Measurements from ENCODE around the gene CASP3. TPM values are rescaled to one million over a fixed set of nuclear protein-coding genes. Genes with fewer than 3 reads are reported as not detected.

The CASP3 gene
- total RNA-seq, 1 experiment from 2014 or later = 11.4 TPM

- no peaks in the 10 kb centered on the region for H4K20me1 ChIP-seq (ENCODE audit: insufficient read depth)
- no peaks in the 10 kb centered on the region for H3K36me3 ChIP-seq (ENCODE audit: control insufficient read depth in 1 of 2, insufficient read depth in 2 of 2, low read length in 2 of 2)
- peak overlapping the region; percentile 58 to 65 for H3K4me3 ChIP-seq (replicated peaks in 1 of 2; ENCODE audit: low read depth in 1 of 2, low read length in 2 of 2)
- ChIA-PET RAD21 (ENCODE audit: low non-redundant PET in 1 of 2, low total read pairs in 2 of 2, uncharacterized antibody in 2 of 2, unreplicated experiment in 2 of 2) (no interaction called here), CTCF (no interaction called here), POLR2A (interaction anchor here (1.0 to 1.5 kb wide), 2 partner anchors 86 to 383 kb away, joined by 3 read pairs; partner anchors contain the start of gene CENPU)
- TF ChIP-seq ZFX (IDR thresholded peaks at IDR 0.05) = peak; percentile 56; the same call in 1 of the 2 replicates
- TF ChIP-seq ATF3 (IDR thresholded peaks at IDR 0.05) = no peak
- TF ChIP-seq YY1 (IDR thresholded peaks at IDR 0.05; ENCODE audit: extremely low read depth, insufficient replicate concordance, low read depth, low read length) = no peak
- no peak for TF ChIP-seq SRF (IDR thresholded peaks at IDR 0.05; ENCODE audit: low read depth)
- TF ChIP-seq ELF1 (IDR thresholded peaks at IDR 0.05; ENCODE audit: borderline replicate concordance, low read depth) = no peak
- no peak for TF ChIP-seq EGR1 (IDR thresholded peaks at IDR 0.05; ENCODE audit: low read depth)
- H3K9me2 ChIP-seq (ENCODE audit: insufficient read depth) = no peaks in the 10 kb centered on the region
- peaks cover 3 to 14% of the 10 kb centered on the region in 2 experiments; a peak in 2 of 4 replicates for H3K4me1 ChIP-seq (ENCODE audit: control insufficient read depth in 1 of 2, insufficient read depth in 2 of 2, low read length in 2 of 2)
- H2AFZ ChIP-seq (ENCODE audit: low read depth, low read length, poor library complexity, severe bottlenecking) = no peak overlapping the region
- no peaks in the 10 kb centered on the region for H3K27me3 ChIP-seq (ENCODE audit: insufficient read depth, low read length)
- DNase-seq (ENCODE audit: low read depth, low spot score) = no peak
- H3K9ac ChIP-seq (ENCODE audit: low read length) = peak overlapping the region; percentile 72
- no peaks in the 10 kb centered on the region for H3K9me3 ChIP-seq (ENCODE audit: control insufficient read depth in 1 of 2, insufficient read depth in 1 of 2, low read depth in 1 of 2, low read length in 2 of 2)
- H3K4me2 ChIP-seq (ENCODE audit: low read length) = peak overlapping the region; percentile 75
- no TSS peak for BruUV-seq (replicated peaks)
- peak; percentile 19 for ATAC-seq
- intact Hi-C loops (cut with micrococcal nuclease) = loop anchor here (2.0 kb wide), 1 partner anchor 380 kb away; no protein-coding TSS in a partner anchor
- peak overlapping the region; percentile 64 for H3K27ac ChIP-seq (ENCODE audit: low read depth, low read length)
- H3K79me2 ChIP-seq (ENCODE audit: insufficient read depth, low read length) = peaks cover 32% of the 10 kb centered on the region
Measured at GRCh38 chr4:184648313-184649025, 778 bp downstream of the CASP3 start.

GRCh38 chr4:184648054-184648312, 1.3 kb downstream of the CASP3 start:
- POLR2A ChIA-PET = interaction anchor here (1.0 to 1.5 kb wide), 2 partner anchors 86 to 382 kb away, joined by 3 read pairs; partner anchors contain the start of gene CENPU

More at GRCh38 chr4:184648054-184648312, 1.3 kb downstream of the CASP3 start:
- intact Hi-C loops (cut with micrococcal nuclease) = loop anchor here (2.0 kb wide), 1 partner anchor 379 kb away; no protein-coding TSS in a partner anchor
- Histone ChIP-seq H3K4me1 (ENCODE audit: control insufficient read depth in 1 of 2, insufficient read depth in 2 of 2, low read length in 2 of 2) (peaks cover 3 to 14% of the 10 kb centered on the region in 2 experiments; a peak in 2 of 4 replicates), H3K27me3 (ENCODE audit: insufficient read depth, low read length) (no peaks in the 10 kb centered on the region), H3K9me3 (ENCODE audit: control insufficient read depth in 1 of 2, insufficient read depth in 1 of 2, low read depth in 1 of 2, low read length in 2 of 2) (no peaks in the 10 kb centered on the region), H3K9me2 (ENCODE audit: insufficient read depth) (no peaks in the 10 kb centered on the region), H3K4me2 (ENCODE audit: low read length) (peak overlapping the region; percentile 75), H3K36me3 (ENCODE audit: control insufficient read depth in 1 of 2, insufficient read depth in 2 of 2, low read length in 2 of 2) (no peaks in the 10 kb centered on the region), H2AFZ (ENCODE audit: low read depth, low read length, poor library complexity, severe bottlenecking) (no peak overlapping the region), H3K4me3 (replicated peaks in 1 of 2; ENCODE audit: low read depth in 1 of 2, low read length in 2 of 2) (peak overlapping the region; percentile 58 to 65), H3K79me2 (ENCODE audit: insufficient read depth, low read length) (peaks cover 32% of the 10 kb centered on the region), H3K27ac (ENCODE audit: low read depth, low read length) (no peak overlapping the region), H3K9ac (ENCODE audit: low read length) (peak overlapping the region; percentile 72), H4K20me1 (ENCODE audit: insufficient read depth) (no peaks in the 10 kb centered on the region)
- no peak for ATAC-seq
- CTCF ChIA-PET = no interaction called here
- TF ChIP-seq CBX3 (IDR thresholded peaks at IDR 0.05; ENCODE audit: low read depth) (no peak), ZNF274 (IDR thresholded peaks at IDR 0.05; ENCODE audit: low read depth, low read length) (no peak), ZBTB33 (IDR thresholded peaks at IDR 0.05; ENCODE audit: extremely low read depth, insufficient replicate concordance, low read length) (no peak), ATF3 (IDR thresholded peaks at IDR 0.05) (no peak), POLR2A (IDR thresholded peaks at IDR 0.05; ENCODE audit: borderline replicate concordance, extremely low read depth, insufficient read depth, insufficient read length) (no peak), SRF (IDR thresholded peaks at IDR 0.05; ENCODE audit: low read depth) (no peak), YY1 (IDR thresholded peaks at IDR 0.05; ENCODE audit: extremely low read depth, insufficient replicate concordance, low read depth, low read length) (no peak)
- no TSS peak for BruUV-seq (replicated peaks)
- RAD21 ChIA-PET (ENCODE audit: low non-redundant PET in 1 of 2, low total read pairs in 2 of 2, uncharacterized antibody in 2 of 2, unreplicated experiment in 2 of 2) = no interaction called here
- DNase-seq (ENCODE audit: low read depth, low spot score) = no peak

Data from HCT116 (cell line).